H9 (cell line): Measurements from ENCODE around the gene DEDD2. TPM values are rescaled to one million over a fixed set of nuclear protein-coding genes. Genes with fewer than 3 reads are reported as not detected.
"Not testable (repeated sequence)": the region's sequence is repeated elsewhere in the genome, so short reads cannot be mapped to it uniquely, and the experiment has no call there.

Experiments
- DNase-seq: peaks from one replicate; pipeline ENCODE4 v3.0.0-alpha.2; 2017
- H2AFZ ChIP-seq: one replicate; pipeline ENCODE4 v1.6.1; 2013; ENCODE audit warnings: mild to moderate bottlenecking, low read length, control low read depth, moderate library complexity
- H2AK5ac ChIP-seq: 2 replicates; pipeline ENCODE4 v1.6.1; 2013; ENCODE audit warnings: low read length, control low read depth, mixed read lengths; ENCODE audit not compliant: insufficient read length
- H2BK120ac ChIP-seq: one replicate; pipeline ENCODE4 v1.6.1; 2013; ENCODE audit warnings: low read depth, mild to moderate bottlenecking, low read length, control low read depth, inconsistent platforms; ENCODE audit not compliant: poor library complexity, severe bottlenecking
- H2BK12ac ChIP-seq: 2 replicates; pipeline ENCODE4 v1.6.1; 2013; ENCODE audit warnings: low read length, control low read depth, mixed read lengths, low read depth; ENCODE audit not compliant: insufficient read length
- H2BK15ac ChIP-seq: 2 replicates; pipeline ENCODE4 v1.6.1; 2013; ENCODE audit warnings: low read depth, low read length, control low read depth
- H2BK20ac ChIP-seq: one replicate; pipeline ENCODE4 v1.6.1; 2013; ENCODE audit warnings: low read depth, mild to moderate bottlenecking, low read length, control low read depth, inconsistent platforms; ENCODE audit not compliant: poor library complexity, severe bottlenecking
- H2BK5ac ChIP-seq: 2 replicates; pipeline ENCODE4 v1.6.1; 2013; ENCODE audit warnings: low read length, control low read depth, mixed read lengths; ENCODE audit not compliant: insufficient read length
- H3K14ac ChIP-seq: 2 replicates; pipeline ENCODE4 v1.6.1; 2013; ENCODE audit warnings: low read length, control low read depth; ENCODE audit not compliant: insufficient read depth
- H3K18ac ChIP-seq: 2 replicates; pipeline ENCODE4 v1.6.1; 2013; ENCODE audit warnings: low read depth, mild to moderate bottlenecking, mixed read lengths, low read length, control low read depth; ENCODE audit not compliant: insufficient read length
- H3K23ac ChIP-seq: 2 replicates; pipeline ENCODE4 v1.6.1; 2013; ENCODE audit warnings: low read length, control low read depth, mixed read lengths, low read depth; ENCODE audit not compliant: insufficient read length
- H3K23me2 ChIP-seq: 2 replicates; pipeline ENCODE4 v1.6.1; 2013; ENCODE audit warnings: low read depth, mild to moderate bottlenecking, mixed read lengths, low read length, control low read depth; ENCODE audit not compliant: insufficient read length, poor library complexity, severe bottlenecking
- H3K27ac ChIP-seq: 2 replicates; pipeline ENCODE4 v1.5.1; 2013; ENCODE audit warnings: low read length, control low read depth, mixed read lengths, low read depth; ENCODE audit not compliant: insufficient read length
- H3K27me3 ChIP-seq: 2 replicates; pipeline ENCODE4 v1.6.1; 2013; ENCODE audit warnings: low read length, control low read depth, inconsistent platforms; ENCODE audit not compliant: insufficient read depth
- H3K4ac ChIP-seq: 2 replicates; pipeline ENCODE4 v1.6.1; 2013; ENCODE audit warnings: low read depth, mild to moderate bottlenecking, control low read depth, inconsistent platforms, low read length, moderate library complexity
- H3K4me1 ChIP-seq: 2 replicates; pipeline ENCODE4 v1.6.1; 2013; ENCODE audit warnings: low read length, control low read depth, inconsistent platforms; ENCODE audit not compliant: insufficient read depth
- H3K4me2 ChIP-seq: 2 replicates; pipeline ENCODE4 v1.6.1; 2013; ENCODE audit warnings: low read length, control low read depth, mixed read lengths; ENCODE audit not compliant: insufficient read length, insufficient read depth
- H3K56ac ChIP-seq: 2 replicates; pipeline ENCODE4 v1.6.1; 2013; ENCODE audit warnings: low read depth, mild to moderate bottlenecking, mixed read lengths, low read length, control low read depth; ENCODE audit not compliant: insufficient read length
- H3K79me1 ChIP-seq: 2 replicates; pipeline ENCODE4 v1.6.1; 2013; ENCODE audit warnings: low read depth, mild to moderate bottlenecking, moderate library complexity, low read length, control low read depth, inconsistent platforms; ENCODE audit not compliant: insufficient read depth, poor library complexity, severe bottlenecking
- H3K79me2 ChIP-seq: 2 replicates; pipeline ENCODE4 v1.6.1; 2013; ENCODE audit warnings: low read length, control low read depth, inconsistent platforms; ENCODE audit not compliant: insufficient read depth
- H3K9ac ChIP-seq: 2 replicates; pipeline ENCODE4 v1.6.1; 2013; ENCODE audit warnings: low read length, control low read depth, mixed read lengths; ENCODE audit not compliant: insufficient read length; ENCODE audit errors: extremely low read depth
- H3K9me3 ChIP-seq: one replicate; pipeline ENCODE4 v1.6.1; 2013; ENCODE audit warnings: low read depth, low read length, inconsistent platforms; ENCODE audit not compliant: control insufficient read depth
- H3T11ph ChIP-seq: one replicate; pipeline ENCODE4 v1.6.1; 2013; ENCODE audit warnings: mild to moderate bottlenecking, low read length, control low read depth, inconsistent platforms
- H4K20me1 ChIP-seq: one replicate; pipeline ENCODE4 v1.6.1; 2013; ENCODE audit not compliant: control insufficient read depth, insufficient read length, insufficient read depth
- H4K5ac ChIP-seq: 2 replicates; pipeline ENCODE4 v1.6.1; 2013; ENCODE audit warnings: low read depth, mild to moderate bottlenecking, mixed read lengths, low read length, control low read depth; ENCODE audit not compliant: insufficient read length
- H4K8ac ChIP-seq: replicated peaks from 2 replicates; pipeline ENCODE4 v1.6.1; 2013; ENCODE audit warnings: low read length, control low read depth, mixed read lengths, low read depth; ENCODE audit not compliant: insufficient read length
- H4K91ac ChIP-seq: 2 replicates; pipeline ENCODE4 v1.6.1; 2013; ENCODE audit warnings: low read depth, mild to moderate bottlenecking, moderate library complexity, mixed read lengths, low read length, control low read depth; ENCODE audit not compliant: insufficient read length
- H3K27ac Mint-ChIP-seq, 3 experiments: 2 replicates in 2 of 3; 3 replicates in 1 of 3; pipeline ENCODE4 v1.8.0; 2020 to 2021; ENCODE audit warnings: mixed read lengths in 3 of 3, mild to moderate bottlenecking in 1 of 3, moderate library complexity in 1 of 3
- H3K27me3 Mint-ChIP-seq: 2 replicates; pipeline ENCODE4 v1.8.0; 2021; ENCODE audit warnings: low read depth, mild to moderate bottlenecking, moderate library complexity, mixed read lengths
- H3K36me3 Mint-ChIP-seq, 3 experiments: 2 replicates in 2 of 3; 3 replicates in 1 of 3; pipeline ENCODE4 v1.8.0; 2020 to 2021; ENCODE audit warnings: low read depth in 3 of 3, mixed read lengths in 3 of 3; ENCODE audit not compliant: insufficient read depth in 1 of 3
- H3K4me1 Mint-ChIP-seq, 2 experiments: 2 replicates each; pipeline ENCODE4 v1.8.0; 2020; ENCODE audit warnings: mixed read lengths in 2 of 2
- H3K4me3 Mint-ChIP-seq, 2 experiments: 2 replicates in 1 of 2; 3 replicates in 1 of 2; pipeline ENCODE4 v1.8.0; 2020 to 2021; ENCODE audit warnings: mild to moderate bottlenecking in 2 of 2, mixed read lengths in 2 of 2, moderate library complexity in 1 of 2
- H3K9me3 Mint-ChIP-seq, 2 experiments: 2 replicates in 1 of 2; 3 replicates in 1 of 2; pipeline ENCODE4 v1.8.0; 2020; ENCODE audit warnings: mild to moderate bottlenecking in 2 of 2, mixed read lengths in 2 of 2, moderate library complexity in 1 of 2
- WGBS: extraction: QIAGEN DNeasy Blood & Tissue Kit; methylation state at CpG from one replicate; pipeline ENCODE4 v1.1.7; 2013; ENCODE audit warnings: missing lambda C conversion rate, low lambda C conversion rate, mixed read lengths; ENCODE audit not compliant: insufficient read length; ENCODE audit errors: extremely low coverage; 5-methylcytosine and 5-hydroxymethylcytosine counted together
- long read RNA-seq: library from polyadenylated mRNA; unstranded; transcript quantifications from one replicate; pipeline ENCODE4 v2.0.0, GENCODE V29; 2020
- total RNA-seq: library from RNA; stranded (reverse); gene quantifications from 2 replicates; pipeline ENCODE4 v1.2.1, GENCODE V29; 2021
- TF ChIP-seq, protein P1 (sequence below): fragments of 200-600 bp; sonication (generic); conservative IDR thresholded peaks from 3 replicates; pipeline ENCODE4 v1.8.0; 2021; ENCODE audit warnings: antibody characterized with exemption, mild to moderate bottlenecking

DEDD2 gene
- 32.3 and 33.2 TPM in 2 replicates for total RNA-seq
- long read RNA-seq, transcript DEDD2-205 (5 exons, 1,183 nt) = major isoform, 84 of 249 reads
- long read RNA-seq, transcript DEDD2-211 (5 exons, 723 nt) = minor isoform, 6 of 249 reads
- long read RNA-seq, transcript DEDD2-201 (5 exons, 1,882 nt) = minor isoform, 10 of 249 reads
- long read RNA-seq, transcript DEDD2-203 (4 exons, 1,586 nt) = minor isoform, 71 of 249 reads
- long read RNA-seq, partial matches to known transcripts = 39 of 249 reads
- long read RNA-seq, other reads (novel, unspliced or antisense) = 36 of 249 reads

DNA sequence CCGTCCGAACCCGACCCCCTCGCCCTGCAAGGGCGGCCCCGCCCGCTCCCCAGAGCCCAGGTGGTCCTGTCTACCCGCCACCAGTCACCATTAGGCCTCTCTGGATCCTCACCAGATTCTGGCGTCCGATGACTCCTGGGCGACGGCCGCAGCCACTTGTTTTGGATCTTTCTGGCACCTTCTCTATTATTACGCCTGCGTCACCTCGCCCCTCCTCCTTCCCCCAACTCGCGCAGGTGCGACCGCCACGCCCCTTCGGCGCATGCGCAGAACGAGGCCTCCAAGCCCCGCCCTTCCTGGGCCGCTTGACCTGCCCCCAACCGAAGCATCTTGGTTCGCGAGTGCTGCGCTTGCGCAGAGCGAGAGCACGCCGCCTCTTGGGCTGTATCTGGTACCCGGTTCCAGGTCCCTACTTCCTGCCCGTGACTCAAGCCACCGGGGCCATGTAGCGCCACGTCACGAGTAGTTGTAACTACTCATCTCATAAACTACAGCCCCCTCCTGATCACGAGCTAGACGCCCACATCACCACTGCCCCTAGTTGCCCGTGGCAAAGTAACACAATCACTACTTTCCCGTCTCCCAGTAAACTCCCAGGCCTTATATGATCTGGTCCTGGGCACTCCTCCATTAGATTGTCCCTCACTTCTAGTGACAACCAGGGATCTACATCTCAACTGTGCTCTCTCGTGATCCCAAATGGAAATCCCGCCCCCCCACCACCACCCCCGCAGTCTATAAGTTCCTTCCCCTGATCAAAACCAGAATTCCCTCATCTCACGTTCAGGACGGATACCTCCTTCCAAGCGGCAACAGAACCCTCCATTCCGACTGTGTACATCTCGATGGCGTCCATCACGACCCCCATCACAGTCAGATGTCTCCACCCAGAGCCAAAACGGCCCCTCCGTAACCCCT lies at the start of gene DEDD2:
Gene DEDD2, minus strand, starts transcription at position 158 of the 918 bp plus-strand sequence. CDS start 670 bp downstream, outside the sequence.
- Histone ChIP-seq H3K27ac (no peak within 1 kb of the TSS), H3K79me2 (peaks cover 13% of the 10 kb centered on the region; the same call in 1 of the 2 replicates), H3K23ac (no peak within 1 kb of the TSS), H3K4me1 (no peaks in the 10 kb centered on the region), H3K23me2 (peaks cover 13% of the 10 kb centered on the region), H4K8ac (no peak within 1 kb of the TSS), H2BK15ac (no peak within 1 kb of the TSS), H2BK20ac (no peak within 1 kb of the TSS), H3K27me3 (no peaks in the 10 kb centered on the region), H2AFZ (no peak within 1 kb of the TSS), H3K4me2 (peak within 1 kb of the TSS; percentile 79), H3K4ac (no peak within 1 kb of the TSS), H2BK120ac (no peak within 1 kb of the TSS), H4K5ac (no peak within 1 kb of the TSS), H4K91ac (no peak within 1 kb of the TSS), H2BK12ac (no peak within 1 kb of the TSS), H3K9me3 (no peaks in the 10 kb centered on the region), H3K9ac (peak within 1 kb of the TSS; percentile 27), H2BK5ac (no peak within 1 kb of the TSS), H3K56ac (no peak within 1 kb of the TSS), H3K14ac (peak within 1 kb of the TSS; percentile 77), H4K20me1 (no peaks in the 10 kb centered on the region), H2AK5ac (no peak within 1 kb of the TSS), H3T11ph (no peak within 1 kb of the TSS), H3K79me1 (peaks cover 13% of the 10 kb centered on the region), H3K18ac (peak within 1 kb of the TSS; percentile 55)
- Mint-ChIP-seq H3K4me1 (peaks cover 31 to 44% of the 10 kb centered on the region in 2 experiments), H3K4me3 (peak within 1 kb of the TSS; percentile 92 to 99), H3K36me3 (peaks cover 23 to 39% (median 37%) of the 10 kb centered on the region in 3 experiments), H3K9me3 (no peaks in the 10 kb centered on the region; a peak in 1 of 5 replicates), H3K27me3 (no peaks in the 10 kb centered on the region; the same call in none of the 2 replicates), H3K27ac (peak within 1 kb of the TSS; percentile 93 to 98 (median 94))
- TF ChIP-seq, protein P1, sequence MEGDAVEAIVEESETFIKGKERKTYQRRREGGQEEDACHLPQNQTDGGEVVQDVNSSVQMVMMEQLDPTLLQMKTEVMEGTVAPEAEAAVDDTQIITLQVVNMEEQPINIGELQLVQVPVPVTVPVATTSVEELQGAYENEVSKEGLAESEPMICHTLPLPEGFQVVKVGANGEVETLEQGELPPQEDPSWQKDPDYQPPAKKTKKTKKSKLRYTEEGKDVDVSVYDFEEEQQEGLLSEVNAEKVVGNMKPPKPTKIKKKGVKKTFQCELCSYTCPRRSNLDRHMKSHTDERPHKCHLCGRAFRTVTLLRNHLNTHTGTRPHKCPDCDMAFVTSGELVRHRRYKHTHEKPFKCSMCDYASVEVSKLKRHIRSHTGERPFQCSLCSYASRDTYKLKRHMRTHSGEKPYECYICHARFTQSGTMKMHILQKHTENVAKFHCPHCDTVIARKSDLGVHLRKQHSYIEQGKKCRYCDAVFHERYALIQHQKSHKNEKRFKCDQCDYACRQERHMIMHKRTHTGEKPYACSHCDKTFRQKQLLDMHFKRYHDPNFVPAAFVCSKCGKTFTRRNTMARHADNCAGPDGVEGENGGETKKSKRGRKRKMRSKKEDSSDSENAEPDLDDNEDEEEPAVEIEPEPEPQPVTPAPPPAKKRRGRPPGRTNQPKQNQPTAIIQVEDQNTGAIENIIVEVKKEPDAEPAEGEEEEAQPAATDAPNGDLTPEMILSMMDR = no peak
- peak; percentile 97 for DNase-seq
- WGBS = no CpG with 5 or more reads among the region's 57 CpGs

DNA sequence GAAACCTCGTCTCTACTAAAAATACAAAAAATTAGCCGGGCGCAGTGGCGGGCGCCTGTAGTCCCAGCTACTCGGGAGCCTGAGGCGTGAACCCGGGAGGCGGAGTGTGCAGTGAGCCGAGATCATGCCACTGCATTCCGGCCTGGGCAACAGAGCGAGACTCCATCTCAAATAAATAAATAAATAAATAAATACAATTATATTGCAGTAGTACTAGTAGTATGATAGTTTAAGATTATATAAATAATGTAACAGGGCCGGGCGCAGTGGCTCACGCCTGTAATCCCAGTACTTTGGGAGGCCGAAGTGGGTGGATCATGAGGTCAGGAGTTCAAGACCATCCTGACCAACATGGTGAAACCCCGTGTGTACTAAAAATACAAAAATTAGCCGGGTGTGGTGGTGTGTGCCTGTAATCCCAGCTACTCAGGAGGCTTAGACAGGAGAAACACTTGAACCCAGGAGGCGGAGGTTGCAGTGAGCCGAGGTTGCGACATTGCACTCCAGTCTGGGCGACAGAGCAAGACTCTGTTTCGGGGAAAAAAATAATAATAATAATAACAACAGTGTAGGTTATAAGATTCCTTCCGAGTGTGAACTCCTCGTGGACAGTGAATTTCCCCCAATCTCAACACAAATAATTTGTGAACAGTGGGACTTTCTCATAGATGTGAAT lies 49.6 kb upstream of the DEDD2 start:
- H3K56ac ChIP-seq, H3K27me3 ChIP-seq, H2AFZ ChIP-seq, H3T11ph ChIP-seq, H2AK5ac ChIP-seq, H3K79me1 ChIP-seq, H4K20me1 ChIP-seq, H3K23me2 ChIP-seq, H3K9me3 Mint-ChIP-seq, H3K27ac Mint-ChIP-seq, H2BK120ac ChIP-seq, H3K14ac ChIP-seq, DNase-seq, H4K5ac ChIP-seq, H3K79me2 ChIP-seq, H2BK20ac ChIP-seq, H3K4ac ChIP-seq, H2BK5ac ChIP-seq, H3K9me3 ChIP-seq, H2BK12ac ChIP-seq, H4K91ac ChIP-seq, H2BK15ac ChIP-seq, H3K23ac ChIP-seq, H4K8ac ChIP-seq, H3K4me1 ChIP-seq, H3K18ac ChIP-seq, H3K9ac ChIP-seq, H3K36me3 Mint-ChIP-seq, H3K27ac ChIP-seq: not testable (repeated sequence)
- peaks cover 20 to 25% of the 10 kb centered on the region in 2 experiments for H3K4me1 Mint-ChIP-seq
- no CpG with 5 or more reads among the region's 25 CpGs for WGBS
- H3K4me2 ChIP-seq = peak overlapping the region; percentile 94
- H3K27me3 Mint-ChIP-seq = peaks cover 12% of the 10 kb centered on the region
- H3K4me3 Mint-ChIP-seq = 0 out of 5 replicates have a peak overlapping the region, but pooled peaks of 1 of the 2 experiments have one; percentile 23
